GM23338 (cell line): ENCODE measurements around the gene CETN1. TPM values are rescaled to one million over a fixed set of nuclear protein-coding genes. Genes with fewer than 3 reads are reported as not detected.

Source experiments
- ATAC-seq: fragments of 200-7000 bp; cut with Tn5 transposase; 3 replicates; pipeline ENCODE4 v1.9.1; 2020
- DNase-seq: peaks from one replicate; pipeline ENCODE4 v3.0.0-alpha.2; 2015; ENCODE audit warnings: low spot score
- H2AFZ ChIP-seq: fragments of 200-600 bp; sonication (generic); 2 replicates; pipeline ENCODE4 v1.8.0; 2016; ENCODE audit warnings: antibody characterized with exemption, mild to moderate bottlenecking, moderate library complexity
- H3F3A ChIP-seq: fragments of 200-600 bp; sonication (generic); replicated peaks from 2 replicates; pipeline ENCODE4 v1.8.0; 2017; ENCODE audit warnings: antibody characterized with exemption, mixed run types, low read depth
- H3K27ac ChIP-seq: fragments of 200-600 bp; sonication (generic); 2 replicates; pipeline ENCODE4 v1.6.1; 2016; ENCODE audit warnings: low read depth
- H3K27me3 ChIP-seq: fragments of 200-600 bp; sonication (generic); 2 replicates; pipeline ENCODE4 v1.8.0; 2016; ENCODE audit warnings: mild to moderate bottlenecking, mixed run types, moderate library complexity; ENCODE audit not compliant: insufficient read depth
- H3K36me3 ChIP-seq: fragments of 200-600 bp; sonication (generic); 2 replicates; pipeline ENCODE4 v1.8.0; 2016; ENCODE audit warnings: mild to moderate bottlenecking; ENCODE audit not compliant: insufficient read depth
- H3K4me1 ChIP-seq: fragments of 200-600 bp; sonication (generic); 2 replicates; pipeline ENCODE4 v1.8.0; 2016; ENCODE audit warnings: mild to moderate bottlenecking, moderate library complexity; ENCODE audit not compliant: insufficient read depth
- H3K4me2 ChIP-seq: fragments of 200-600 bp; sonication (generic); 2 replicates; pipeline ENCODE4 v1.7.1; 2017; ENCODE audit warnings: mixed run types
- H3K4me3 ChIP-seq: fragments of 200-600 bp; sonication (generic); 2 replicates; pipeline ENCODE4 v1.6.1; 2016; ENCODE audit warnings: mixed run types
- H3K79me2 ChIP-seq: fragments of 200-600 bp; sonication (generic); replicated peaks from 2 replicates; pipeline ENCODE4 v1.8.0; 2017; ENCODE audit warnings: mild to moderate bottlenecking; ENCODE audit not compliant: insufficient read depth
- H3K9me2 ChIP-seq: fragments of 200-600 bp; sonication (generic); 2 replicates; pipeline ENCODE4 v1.8.0; 2017; ENCODE audit not compliant: insufficient read depth
- H4K20me1 ChIP-seq: fragments of 200-600 bp; sonication (generic); replicated peaks from 2 replicates; pipeline ENCODE4 v1.8.0; 2017; ENCODE audit warnings: mild to moderate bottlenecking; ENCODE audit not compliant: insufficient read depth
- H3K27ac Mint-ChIP-seq: 2 replicates; pipeline ENCODE4 v1.8.0; 2020; ENCODE audit warnings: inconsistent platforms, mild to moderate bottlenecking, moderate library complexity, mixed read lengths
- H3K27me3 Mint-ChIP-seq: 3 replicates; pipeline ENCODE4 v1.8.0; 2022; ENCODE audit warnings: low read depth, mild to moderate bottlenecking, moderate library complexity, mixed read lengths, inconsistent platforms; ENCODE audit not compliant: insufficient read depth, poor library complexity
- H3K36me3 Mint-ChIP-seq: 3 replicates; pipeline ENCODE4 v1.8.0; 2021; ENCODE audit warnings: low read depth, mild to moderate bottlenecking, inconsistent platforms, moderate library complexity, mixed read lengths
- H3K4me1 Mint-ChIP-seq: 3 replicates; pipeline ENCODE4 v1.8.0; 2020; ENCODE audit warnings: mild to moderate bottlenecking, inconsistent platforms, mixed read lengths
- H3K4me3 Mint-ChIP-seq: 3 replicates; pipeline ENCODE4 v1.8.0; 2021; ENCODE audit warnings: moderate library complexity, mild to moderate bottlenecking, inconsistent platforms, mixed read lengths
- H3K9me3 Mint-ChIP-seq: 3 replicates; pipeline ENCODE4 v1.8.0; 2020; ENCODE audit warnings: moderate library complexity, mild to moderate bottlenecking, inconsistent platforms, mixed read lengths
- CREB1 ChIP-seq: fragments of 250-450 bp; sonication (Bioruptor Pico); IDR thresholded peaks from 2 replicates; pipeline ENCODE4 v1.5.0; 2020; ENCODE audit warnings: low read depth, mild to moderate bottlenecking, moderate library complexity
- CTCF ChIP-seq, 2 experiments: fragments of 200-600 bp in 1 of 2; sonication (generic) in 1 of 2; conservative IDR thresholded peaks; 2 replicates each; pipeline versions ENCODE4 v1.5.1 to v1.6.1; 2016 to 2017; ENCODE audit warnings: antibody characterized with exemption in 2 of 2, low read depth in 2 of 2, mild to moderate bottlenecking in 2 of 2, moderate library complexity in 1 of 2
- ETS1 ChIP-seq: IDR thresholded peaks from 2 replicates; pipeline ENCODE4 v1.6.1; 2016; ENCODE audit warnings: antibody characterized with exemption
- EZH2 ChIP-seq: fragments of 200-600 bp; sonication (generic); IDR thresholded peaks from one replicate; pipeline ENCODE4 v1.8.0; 2017; ENCODE audit warnings: antibody characterized with exemption, mild to moderate bottlenecking, low read depth; ENCODE audit not compliant: unreplicated experiment
- EZH2phosphoT487 ChIP-seq: fragments of 200-600 bp; sonication (generic); IDR thresholded peaks from one replicate; pipeline ENCODE4 v1.8.1; 2018; ENCODE audit warnings: antibody characterized with exemption; ENCODE audit not compliant: unreplicated experiment
- JUNB ChIP-seq: IDR thresholded peaks from one replicate; pipeline ENCODE4 v1.6.1; 2016; ENCODE audit warnings: antibody characterized with exemption; ENCODE audit not compliant: unreplicated experiment
- NANOG ChIP-seq: IDR thresholded peaks from 2 replicates; pipeline ENCODE4 v1.6.1; 2016; ENCODE audit warnings: antibody characterized with exemption, borderline replicate concordance
- POLR2AphosphoS5 ChIP-seq: IDR thresholded peaks from 2 replicates; pipeline ENCODE4 v1.6.1; 2016; ENCODE audit warnings: antibody characterized with exemption, low read depth
- REST ChIP-seq: IDR thresholded peaks from one replicate; pipeline ENCODE4 v1.6.1; 2018; ENCODE audit warnings: antibody characterized with exemption; ENCODE audit not compliant: unreplicated experiment
- STAT1 ChIP-seq: IDR thresholded peaks from one replicate; pipeline ENCODE4 v1.6.1; 2016; ENCODE audit warnings: antibody characterized with exemption; ENCODE audit not compliant: unreplicated experiment
- ZNF114 ChIP-seq: fragments of 250-450 bp; sonication (Bioruptor Pico); IDR thresholded peaks from 2 replicates; pipeline ENCODE4 v1.5.0; 2020; ENCODE audit warnings: mild to moderate bottlenecking, moderate library complexity
- ZNF331 ChIP-seq: fragments of 250-450 bp; sonication (Bioruptor Pico); IDR thresholded peaks from 2 replicates; pipeline ENCODE4 v1.5.0; 2020; ENCODE audit warnings: low read depth, mild to moderate bottlenecking, moderate library complexity
- ZNF462 ChIP-seq: fragments of 250-450 bp; sonication (Bioruptor Pico); IDR thresholded peaks from 2 replicates; pipeline ENCODE4 v1.5.0; 2020; ENCODE audit warnings: mild to moderate bottlenecking, moderate library complexity
- polyA plus RNA-seq: library from polyadenylated mRNA; unstranded; fragments of >200 nt; fragmentation: Nextera tagmentation; extraction: Ambion mirVana; gene quantifications from 2 replicates; pipeline ENCODE4 v1.2.1, GENCODE V29; 2016
- total RNA-seq: library from RNA; depleted of rRNA; stranded (reverse); fragments of >200 nt; shearing (Covaris generic); gene quantifications from 2 replicates; pipeline ENCODE4 v1.2.3, GENCODE V29; 2014

The CETN1 gene
- total and polyA plus RNA-seq, 2 experiments from 2014 or later: not detected

- TF ChIP-seq CREB1 (no peak), EZH2 (no peak), ZNF114 (CRISPR knock-in tag) (no peak), CTCF (conservative IDR thresholded peaks at IDR 0.05; ENCODE audit: low read depth in 2 of 2) (no peak), EZH2phosphoT487 (no peak), POLR2AphosphoS5 (no peak), STAT1 (no peak), NANOG (no peak), ZNF462 (CRISPR knock-in tag) (no peak), JUNB (no peak), ETS1 (no peak), REST (no peak), ZNF331 (CRISPR knock-in tag) (no peak)
- Mint-ChIP-seq H3K36me3 (no peaks in the 10 kb centered on the region), H3K4me1 (peaks cover 7% of the 10 kb centered on the region; the same call in 2 of the 3 replicates), H3K27ac (no peak overlapping the region), H3K27me3 (peaks cover 7% of the 10 kb centered on the region), H3K4me3 (no peak overlapping the region), H3K9me3 (no peaks in the 10 kb centered on the region)
- Histone ChIP-seq H3K27me3 (no peaks in the 10 kb centered on the region), H3K9me2 (no peaks in the 10 kb centered on the region), H3K79me2 (no peaks in the 10 kb centered on the region), H3F3A (no peaks in the 10 kb centered on the region), H3K4me2 (no peak overlapping the region), H3K27ac (no peak overlapping the region), H2AFZ (no peak overlapping the region), H3K36me3 (no peaks in the 10 kb centered on the region), H3K4me1 (peaks cover 4% of the 10 kb centered on the region; the same call in 1 of the 2 replicates), H3K4me3 (no peak overlapping the region), H4K20me1 (no peaks in the 10 kb centered on the region)
- ATAC-seq (no peak), DNase-seq (no peak)
Observed at GRCh38 chr18:622289-622688, 42.1 kb downstream of the CETN1 start.
